ENCODE data around the gene OSBP.
"Not testable (repeated sequence)": the region's sequence is repeated elsewhere in the genome, so short reads cannot be mapped to it uniquely, and the experiment has no call there.

Gene OSBP

DNA sequence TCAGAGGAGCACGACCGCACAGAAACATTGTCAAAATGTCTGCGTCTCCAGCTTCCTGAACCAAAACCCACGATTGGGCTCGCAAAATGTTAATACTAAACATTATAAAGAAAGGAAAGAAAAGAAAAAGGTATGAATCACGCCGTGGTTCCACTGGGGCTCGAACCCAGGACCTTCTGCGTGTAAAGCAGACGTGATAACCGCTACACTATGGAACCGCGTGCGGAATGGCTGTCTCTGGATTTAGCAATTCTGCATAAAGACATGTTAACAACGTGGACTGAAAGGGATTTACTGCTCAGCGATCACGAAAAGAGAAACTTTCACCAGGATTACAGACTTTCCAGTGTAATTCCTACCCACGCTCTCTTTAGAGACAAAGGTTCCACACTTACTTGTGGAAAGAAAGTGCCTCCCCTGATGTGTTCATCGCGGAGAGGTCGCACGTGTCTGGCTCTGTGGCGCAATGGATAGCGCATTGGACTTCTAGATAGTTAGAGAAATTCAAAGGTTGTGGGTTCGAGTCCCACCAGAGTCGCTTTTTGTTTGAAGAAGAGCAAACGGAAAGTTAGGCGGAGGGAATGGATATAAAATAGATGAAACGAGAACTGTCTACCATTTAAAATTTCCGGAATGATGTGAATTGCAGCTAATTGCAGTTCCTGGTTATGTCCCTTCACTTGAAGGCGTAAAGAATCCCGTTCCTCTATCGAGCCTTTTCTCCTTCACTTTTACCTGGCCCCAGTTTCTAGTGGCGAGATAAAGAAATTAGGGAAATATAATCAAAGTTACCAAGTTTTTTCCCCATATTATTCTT is 64.5 kb downstream of the OSBP start:
- peak; percentile 83 for DNase-seq

DNA sequence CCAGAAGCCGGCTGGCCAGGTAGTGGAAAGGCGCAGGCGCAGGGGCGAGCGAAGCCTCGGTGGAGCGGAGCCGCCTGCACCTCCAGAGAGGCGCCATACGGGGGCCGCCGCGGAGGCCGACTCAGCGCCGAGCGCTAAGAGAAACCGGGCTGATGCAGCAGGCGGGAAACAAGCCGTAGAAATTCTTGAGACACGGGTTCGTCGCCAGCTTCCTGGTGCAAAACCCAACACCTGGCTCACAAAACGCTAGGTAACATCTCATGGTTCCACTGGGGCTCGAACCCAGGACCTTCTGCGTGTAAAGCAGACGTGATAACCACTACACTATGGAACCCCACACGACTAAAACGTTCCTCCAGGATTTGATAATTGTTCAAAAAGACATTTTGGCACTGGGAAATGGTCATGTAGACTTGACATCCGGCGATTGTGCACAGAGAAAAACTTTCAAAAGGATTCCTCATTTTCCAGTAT is 65.2 kb downstream of the OSBP start:
- peak; percentile 86 for DNase-seq

DNA sequence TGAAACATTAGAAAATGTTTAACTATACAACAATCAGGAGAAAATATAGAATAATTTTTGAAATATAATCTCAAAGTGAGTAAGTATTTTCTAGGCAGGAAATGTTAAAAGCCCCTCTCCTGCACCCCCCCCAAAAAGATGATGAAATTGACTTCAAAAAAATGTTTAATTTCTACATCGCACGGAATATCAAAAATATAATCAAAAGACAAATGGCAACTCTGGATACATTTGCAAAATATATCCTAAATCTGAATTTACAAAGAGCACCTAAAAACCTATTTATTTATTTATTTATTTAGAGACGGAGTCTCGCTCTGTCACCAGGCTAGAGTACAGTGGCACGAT is 67.3 kb downstream of the OSBP start:
- DNase-seq: no peak

DNA sequence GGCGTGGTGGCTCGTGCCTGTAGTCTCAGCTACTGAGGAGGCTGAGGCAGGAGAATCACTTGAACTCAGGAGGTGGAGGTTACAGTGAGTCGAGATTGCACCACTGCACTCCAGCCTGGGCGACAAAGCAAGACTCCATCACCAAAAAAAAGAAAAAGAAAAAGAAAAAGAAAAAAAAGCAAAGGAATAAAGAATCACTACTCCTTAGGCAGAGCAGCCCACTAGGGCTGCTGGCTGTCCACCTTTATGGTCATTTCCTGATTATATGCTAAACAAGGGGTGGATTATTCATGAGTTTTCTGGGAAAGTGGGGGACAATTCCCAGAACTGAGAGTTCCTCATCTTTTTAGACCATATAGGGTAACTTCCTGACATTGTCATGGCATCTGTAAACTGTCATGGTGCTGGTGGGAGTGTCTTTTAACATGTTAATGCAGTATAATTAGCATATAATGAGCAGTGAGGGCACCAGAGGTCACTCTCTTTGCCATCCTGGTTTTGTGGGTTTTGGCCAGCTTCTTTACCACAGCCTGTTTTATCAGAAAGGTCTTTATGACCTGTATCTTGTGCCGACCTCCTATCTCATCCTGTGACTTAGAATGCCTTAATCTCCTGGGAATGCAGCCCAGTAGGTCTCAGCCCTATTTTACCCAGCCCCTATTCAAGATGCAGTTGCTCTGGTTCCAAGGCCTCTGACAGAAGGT is 67.8 kb downstream of the OSBP start:
- DNase-seq: peak; percentile 52

DNA sequence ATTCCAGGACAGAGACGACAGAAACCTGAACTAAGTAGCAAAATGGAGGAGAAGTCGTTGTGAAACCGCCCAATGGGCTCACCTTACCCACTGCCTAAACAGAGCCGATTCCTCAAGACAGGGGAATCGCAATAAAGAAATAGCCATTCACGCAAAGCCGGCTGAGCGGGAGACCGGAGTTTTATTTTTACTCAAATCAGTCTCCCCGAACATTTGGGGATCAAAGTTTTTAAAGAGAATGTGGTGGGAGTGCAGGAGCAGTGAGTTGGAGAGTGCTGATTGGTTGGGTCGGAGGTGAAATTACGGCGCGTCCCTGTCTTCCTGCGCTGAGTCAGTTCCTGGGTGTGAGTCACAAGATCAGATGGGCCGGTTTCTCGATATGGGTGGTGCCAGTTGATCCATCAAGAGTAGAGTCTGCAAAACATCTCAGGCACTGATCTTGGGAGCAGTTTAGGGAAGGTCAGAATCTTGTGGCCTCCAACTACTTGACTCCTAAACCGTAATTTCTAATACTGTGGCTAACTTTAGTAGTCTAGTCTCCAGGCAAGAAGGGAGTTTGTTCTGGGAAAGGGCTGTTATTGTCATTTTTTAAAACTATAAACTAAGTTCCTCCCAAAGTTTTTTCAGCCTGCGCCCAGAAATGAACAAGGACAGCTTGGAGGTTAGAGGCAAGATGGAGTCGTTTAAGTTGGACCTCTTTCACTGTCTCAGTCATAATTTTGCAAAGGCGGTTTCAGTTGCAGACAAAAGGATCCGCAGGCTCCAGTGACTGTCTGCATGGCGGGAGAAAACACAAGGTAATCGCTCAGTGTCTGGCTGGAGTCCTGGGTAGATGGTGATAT is 70.2 kb downstream of the OSBP start:
- no peak for DNase-seq

DNA sequence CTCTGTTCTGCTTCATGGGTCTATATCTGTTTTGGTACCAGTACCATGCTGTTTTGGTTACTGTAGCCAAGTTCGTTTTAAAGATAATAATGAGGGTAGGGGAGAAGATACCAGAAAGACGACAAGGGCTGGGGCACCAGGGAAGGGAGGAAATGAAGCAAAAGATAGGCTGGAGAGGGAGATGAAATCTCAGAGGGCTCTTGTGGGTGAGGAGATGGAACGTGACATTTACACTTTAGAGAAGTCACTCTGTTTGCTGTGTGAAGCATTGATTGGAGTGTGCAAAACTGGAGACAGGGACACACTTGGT is 70.8 kb downstream of the OSBP start:
- no peak for DNase-seq

DNA sequence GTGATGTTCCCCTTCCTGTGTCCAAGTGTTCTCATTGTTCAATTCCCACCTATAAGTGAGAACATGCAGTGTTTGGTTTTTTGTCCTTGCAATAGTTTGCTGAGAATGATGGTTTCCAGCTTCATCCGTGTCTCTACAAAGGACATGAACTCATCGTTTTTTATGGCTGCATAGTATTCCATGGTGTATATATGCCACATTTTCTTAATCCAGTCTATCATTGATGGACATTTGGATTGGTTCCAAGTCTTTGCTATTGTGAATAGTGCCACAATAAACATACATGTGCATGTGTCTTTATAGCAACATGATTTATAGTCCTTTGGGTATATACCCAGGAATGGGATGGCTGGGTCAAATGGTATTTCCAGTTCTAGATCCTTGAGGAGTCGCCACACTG is 71.9 kb downstream of the OSBP start:
- not testable (repeated sequence) for DNase-seq

DNA sequence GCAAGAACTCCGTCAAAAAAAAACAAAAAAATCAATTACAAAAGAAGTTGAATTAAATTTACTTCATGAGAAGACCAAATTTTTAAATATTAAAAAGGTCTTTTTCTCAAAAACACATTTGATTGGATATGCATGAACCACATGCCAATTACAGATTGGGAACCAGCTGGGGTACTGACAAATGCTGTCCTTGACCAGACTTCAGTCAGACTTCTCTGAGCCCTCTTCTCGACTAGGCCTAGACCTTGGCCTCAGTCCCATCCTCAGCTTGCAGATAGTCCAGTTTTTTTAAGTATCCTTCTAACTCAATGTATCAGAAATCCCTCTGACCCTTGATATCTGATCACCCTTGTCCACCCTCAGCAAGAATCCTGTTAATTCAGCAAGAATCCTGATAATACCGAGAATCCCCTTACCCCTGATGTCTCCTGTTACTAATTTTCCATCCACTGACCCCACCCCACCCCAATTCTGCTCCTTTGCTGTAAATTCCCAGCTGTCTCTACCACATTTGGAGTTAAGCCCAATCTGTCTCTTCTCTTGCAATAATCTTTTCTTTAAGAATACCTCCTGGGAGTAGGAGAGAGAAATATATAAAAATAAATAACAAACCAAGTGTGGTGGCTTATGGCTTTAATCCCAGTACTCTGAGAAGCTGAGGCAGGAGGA is 73.3 kb downstream of the OSBP start:
- no peak for DNase-seq

DNA sequence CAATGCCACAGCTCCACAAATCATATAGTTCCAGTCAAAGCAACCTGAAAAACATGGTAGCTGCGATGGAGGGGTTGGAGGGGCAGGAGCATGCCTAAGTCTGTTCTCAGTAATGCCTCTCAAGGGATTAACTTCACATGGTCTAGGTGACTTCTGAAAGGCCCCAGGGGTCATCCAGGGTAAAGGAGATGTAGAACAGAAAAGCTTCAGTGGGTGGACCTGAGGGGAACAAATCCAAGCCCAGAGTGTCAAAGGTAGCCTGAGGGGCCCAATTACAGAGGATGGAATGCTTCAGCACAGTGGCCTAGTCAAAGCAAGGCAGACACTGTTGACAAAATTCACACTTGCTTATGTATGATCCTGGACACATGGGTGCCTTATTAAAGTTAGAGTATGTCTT is 80.9 kb downstream of the OSBP start:
- no peak for DNase-seq

DNA sequence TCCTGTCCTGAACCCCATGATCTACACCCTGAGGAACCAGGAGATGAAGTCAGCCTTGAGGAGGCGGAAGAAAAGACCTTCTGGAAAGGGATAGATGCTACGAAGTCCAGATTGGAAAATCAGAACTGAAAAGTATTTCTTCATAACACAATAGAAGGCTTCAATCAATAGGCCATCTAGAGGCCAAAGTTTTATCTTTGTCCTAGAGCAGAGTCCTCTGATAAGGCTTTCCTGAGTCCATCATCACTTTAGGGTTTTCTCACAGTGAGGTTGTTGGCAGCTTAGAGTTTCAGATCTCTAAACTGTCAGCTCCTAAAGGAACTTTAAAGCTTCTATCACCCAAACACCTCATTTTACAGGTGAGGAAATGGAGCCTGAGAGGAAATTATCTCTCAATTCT is 83.0 kb downstream of the OSBP start:
- no peak for DNase-seq

DNA sequence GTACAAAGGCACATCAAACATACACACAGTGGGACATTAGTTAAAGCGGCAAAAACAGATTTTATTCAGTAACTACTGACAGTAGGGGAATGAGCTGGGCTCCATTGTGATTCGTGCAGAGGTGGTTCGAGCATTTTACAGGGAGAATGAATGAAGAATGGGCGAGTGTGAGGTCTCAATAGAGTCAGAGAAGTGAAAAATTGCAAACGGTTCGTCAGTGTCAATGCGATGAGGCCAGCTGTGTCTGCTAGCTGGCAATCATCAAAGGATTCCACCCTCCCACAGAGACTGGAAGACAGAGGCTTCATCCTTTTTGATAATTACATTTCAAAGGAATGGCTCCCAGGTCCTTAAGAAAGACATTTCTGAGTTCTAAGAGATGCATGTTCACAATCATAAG is 86.9 kb downstream of the OSBP start:
- no peak for DNase-seq

Measured in GF-D8 (cell line).